MCF 10A (cell line): Measurements from ENCODE around the gene CSMD2. TPM values are rescaled to one million over a fixed set of nuclear protein-coding genes. Genes with fewer than 3 reads are reported as not detected.

Experiments
- BruUV-seq: library from RNA; stranded (reverse); fragments of 400-500 nt; replicated peaks from 2 replicates; lab custom pipeline; 2021; lab: Mats Ljungman, UMichigan
- CTCF ChIA-PET: fragments of 300-600 bp; sonication (Branson Sonifier 250); formaldehyde crosslinking; extraction: SDS; loops from one replicate; lab custom pipeline; 2021; ENCODE audit warnings: antibody characterized with exemption, inconsistent platforms; lab: Yijun Ruan, JAX
- POLR2A ChIA-PET: fragments of 300-600, 350-650 bp; sonication (Branson Sonifier 250); formaldehyde crosslinking; extraction: SDS; loops from one replicate; lab custom pipeline; 2020; ENCODE audit warnings: antibody characterized with exemption, inconsistent platforms; lab: Yijun Ruan, JAX
- DNase-seq: peaks from one replicate; pipeline ENCODE4 v3.0.0-alpha.2; 2018; ENCODE audit not compliant: unreplicated experiment
- H3K27ac Mint-ChIP-seq: one replicate; pipeline ENCODE4 v1.8.0; 2022; ENCODE audit warnings: mild to moderate bottlenecking, low read depth, mixed read lengths; ENCODE audit not compliant: unreplicated experiment
- H3K27me3 Mint-ChIP-seq: one replicate; pipeline ENCODE4 v1.8.0; 2022; ENCODE audit warnings: mixed read lengths; ENCODE audit not compliant: insufficient read depth, unreplicated experiment
- H3K36me3 Mint-ChIP-seq: one replicate; pipeline ENCODE4 v1.8.0; 2022; ENCODE audit warnings: mild to moderate bottlenecking, moderate library complexity, mixed read lengths; ENCODE audit not compliant: insufficient read depth, unreplicated experiment
- H3K4me1 Mint-ChIP-seq: one replicate; pipeline ENCODE4 v1.8.0; 2022; ENCODE audit warnings: mixed read lengths; ENCODE audit not compliant: insufficient read depth, unreplicated experiment
- H3K4me3 Mint-ChIP-seq: one replicate; pipeline ENCODE4 v1.8.0; 2022; ENCODE audit warnings: mild to moderate bottlenecking, moderate library complexity, mixed read lengths; ENCODE audit not compliant: unreplicated experiment
- H3K9me3 Mint-ChIP-seq: one replicate; pipeline ENCODE4 v1.8.0; 2022; ENCODE audit warnings: mixed read lengths; ENCODE audit not compliant: unreplicated experiment
- intact Hi-C: fragments of 100-400 bp; cut with micrococcal nuclease; formaldehyde crosslinking; loops from 2 replicates; pipeline ENCODE4 v1.14.1; 2022
- total RNA-seq: library from RNA; stranded (reverse); gene quantifications from 2 replicates; pipeline ENCODE4 v1.2.3, GENCODE V29; 2022
- TF ChIP-seq, protein P1 (sequence below): fragments of 200-600 bp; IDR thresholded peaks from one replicate; pipeline ENCODE4 v1.8.0; 2022; ENCODE audit warnings: antibody characterized with exemption, mild to moderate bottlenecking; ENCODE audit not compliant: unreplicated experiment

Gene CSMD2
- total RNA-seq, 1 experiment from 2014 or later: not detected

- Mint-ChIP-seq H3K4me1 (no peaks in the 10 kb centered on the region), H3K9me3 (peaks cover 16% of the 10 kb centered on the region), H3K4me3 (no peak overlapping the region), H3K36me3 (no peaks in the 10 kb centered on the region), H3K27me3 (no peaks in the 10 kb centered on the region), H3K27ac (no peak overlapping the region)
- TF ChIP-seq, protein P1, sequence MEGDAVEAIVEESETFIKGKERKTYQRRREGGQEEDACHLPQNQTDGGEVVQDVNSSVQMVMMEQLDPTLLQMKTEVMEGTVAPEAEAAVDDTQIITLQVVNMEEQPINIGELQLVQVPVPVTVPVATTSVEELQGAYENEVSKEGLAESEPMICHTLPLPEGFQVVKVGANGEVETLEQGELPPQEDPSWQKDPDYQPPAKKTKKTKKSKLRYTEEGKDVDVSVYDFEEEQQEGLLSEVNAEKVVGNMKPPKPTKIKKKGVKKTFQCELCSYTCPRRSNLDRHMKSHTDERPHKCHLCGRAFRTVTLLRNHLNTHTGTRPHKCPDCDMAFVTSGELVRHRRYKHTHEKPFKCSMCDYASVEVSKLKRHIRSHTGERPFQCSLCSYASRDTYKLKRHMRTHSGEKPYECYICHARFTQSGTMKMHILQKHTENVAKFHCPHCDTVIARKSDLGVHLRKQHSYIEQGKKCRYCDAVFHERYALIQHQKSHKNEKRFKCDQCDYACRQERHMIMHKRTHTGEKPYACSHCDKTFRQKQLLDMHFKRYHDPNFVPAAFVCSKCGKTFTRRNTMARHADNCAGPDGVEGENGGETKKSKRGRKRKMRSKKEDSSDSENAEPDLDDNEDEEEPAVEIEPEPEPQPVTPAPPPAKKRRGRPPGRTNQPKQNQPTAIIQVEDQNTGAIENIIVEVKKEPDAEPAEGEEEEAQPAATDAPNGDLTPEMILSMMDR: no peak
- DNase-seq: no peak
- ChIA-PET CTCF (no interaction called here), POLR2A (no interaction called here)
- intact Hi-C loops: no loop called here
- BruUV-seq: no TSS peak
Measured at GRCh38 chr1:34037109-34037508, 127.9 kb downstream of the CSMD2 start.

- H3K27me3 Mint-ChIP-seq: no peaks in the 10 kb centered on the region
- H3K9me3 Mint-ChIP-seq: peaks cover 22% of the 10 kb centered on the region
- H3K27ac Mint-ChIP-seq: no peak overlapping the region
- POLR2A ChIA-PET: no interaction called here
- BruUV-seq: no TSS peak
- H3K4me3 Mint-ChIP-seq: no peak overlapping the region
- TF ChIP-seq, protein P1: no peak
- no peaks in the 10 kb centered on the region for H3K4me1 Mint-ChIP-seq
- CTCF ChIA-PET: no interaction called here
- H3K36me3 Mint-ChIP-seq: no peaks in the 10 kb centered on the region
- intact Hi-C loops: no loop called here
- DNase-seq: no peak
Measured at GRCh38 chr1:34034036-34034435, 131.0 kb downstream of the CSMD2 start.

DNA sequence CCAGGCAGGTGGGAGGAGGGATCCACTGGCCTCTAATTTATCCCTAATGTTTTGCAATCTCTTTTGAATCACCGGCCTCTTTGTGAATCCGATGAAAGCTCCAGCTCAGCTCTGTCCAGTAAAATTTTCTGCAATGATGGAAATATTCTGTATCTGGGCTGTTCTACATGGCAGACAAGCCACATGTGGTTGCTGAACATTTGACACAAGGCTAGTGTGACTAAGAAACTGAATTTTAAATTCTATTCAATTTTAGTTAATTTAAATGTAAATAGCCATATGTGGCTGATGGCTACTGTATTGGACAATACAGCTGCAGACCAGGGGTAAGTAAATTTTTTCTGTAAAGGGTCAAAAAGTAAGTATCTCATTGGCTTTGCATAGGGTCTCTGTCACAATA lies 135.1 kb downstream of the CSMD2 start:
- Mint-ChIP-seq H3K4me1 (no peaks in the 10 kb centered on the region), H3K27ac (no peak overlapping the region), H3K4me3 (no peak overlapping the region), H3K36me3 (no peaks in the 10 kb centered on the region), H3K27me3 (no peaks in the 10 kb centered on the region), H3K9me3 (peaks cover 38% of the 10 kb centered on the region)
- intact Hi-C loops: no loop called here
- BruUV-seq: no TSS peak
- CTCF ChIA-PET: no interaction called here
- DNase-seq: no peak
- TF ChIP-seq, protein P1: no peak
- POLR2A ChIA-PET: no interaction called here

GRCh38 chr1:34029515-34029914 lies 135.5 kb downstream of the CSMD2 start:
- BruUV-seq: no TSS peak
- no peak overlapping the region for H3K4me3 Mint-ChIP-seq
- ChIA-PET POLR2A (no interaction called here), CTCF (no interaction called here)
- H3K27ac Mint-ChIP-seq: no peak overlapping the region
- DNase-seq: no peak
- intact Hi-C loops: no loop called here
- no peaks in the 10 kb centered on the region for H3K4me1 Mint-ChIP-seq
- H3K9me3 Mint-ChIP-seq: peaks cover 42% of the 10 kb centered on the region
- TF ChIP-seq, protein P1: no peak
- H3K27me3 Mint-ChIP-seq: no peaks in the 10 kb centered on the region
- H3K36me3 Mint-ChIP-seq: no peaks in the 10 kb centered on the region
